HG03066 (cell line): ENCODE results near the gene CPA4.

ENCODE experiments used
- ATAC-seq: cut with Tn5 transposase; IDR thresholded peaks from one replicate; pipeline ENCODE4 v1.9.1; 2021; ENCODE audit warnings: low read depth; ENCODE audit not compliant: unreplicated experiment

CPA4 gene

DNA sequence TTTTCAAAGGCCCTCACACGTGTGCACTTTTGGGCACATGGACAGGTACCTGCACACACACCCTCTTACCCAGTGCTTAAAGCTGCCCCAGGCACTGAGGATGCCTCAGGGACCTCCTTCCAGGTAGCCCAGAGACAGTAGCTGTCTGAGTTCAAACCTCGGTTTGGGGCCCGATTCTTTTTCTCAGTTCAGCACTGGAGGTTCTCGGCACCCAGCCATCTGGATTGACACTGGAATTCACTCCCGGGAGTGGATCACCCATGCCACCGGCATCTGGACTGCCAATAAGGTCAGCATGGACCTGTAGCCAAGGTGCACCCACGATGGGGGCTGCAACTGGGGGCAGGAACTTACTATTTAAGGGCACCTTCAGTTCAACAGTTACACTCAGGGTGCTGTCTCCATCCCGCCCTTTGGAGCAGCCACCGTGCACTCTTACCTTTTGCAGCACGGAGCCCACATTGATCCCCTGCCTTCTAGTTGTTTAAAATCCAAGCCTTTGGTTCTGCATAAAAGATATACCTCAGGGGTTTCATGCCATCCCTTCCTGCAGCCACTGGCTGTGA is 69.4 kb downstream of the CPA4 start:
- no peak for ATAC-seq

- no peak for ATAC-seq
Observed at GRCh38 chr7:130363026-130363847, 70.3 kb downstream of the CPA4 start.

DNA sequence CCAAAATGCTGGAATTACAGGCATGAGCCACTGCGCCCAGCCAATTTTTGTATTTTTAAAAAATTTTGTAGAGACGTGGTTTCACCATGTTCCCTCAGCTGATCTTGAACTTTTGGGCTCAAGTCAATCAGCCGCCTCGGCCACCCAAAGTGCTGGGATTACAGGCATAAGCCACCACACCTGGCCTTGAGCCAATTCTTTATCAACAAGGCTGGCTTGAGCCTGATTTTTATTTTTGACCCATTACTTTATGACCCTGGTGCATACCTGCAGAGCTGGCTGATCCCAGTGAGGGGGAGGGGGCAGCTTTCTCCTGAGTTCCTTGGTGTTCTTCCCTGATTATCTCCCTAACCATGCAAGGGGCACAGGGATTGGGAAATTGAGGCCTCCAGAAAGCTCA is 71.5 kb downstream of the CPA4 start:
- no peak for ATAC-seq

DNA sequence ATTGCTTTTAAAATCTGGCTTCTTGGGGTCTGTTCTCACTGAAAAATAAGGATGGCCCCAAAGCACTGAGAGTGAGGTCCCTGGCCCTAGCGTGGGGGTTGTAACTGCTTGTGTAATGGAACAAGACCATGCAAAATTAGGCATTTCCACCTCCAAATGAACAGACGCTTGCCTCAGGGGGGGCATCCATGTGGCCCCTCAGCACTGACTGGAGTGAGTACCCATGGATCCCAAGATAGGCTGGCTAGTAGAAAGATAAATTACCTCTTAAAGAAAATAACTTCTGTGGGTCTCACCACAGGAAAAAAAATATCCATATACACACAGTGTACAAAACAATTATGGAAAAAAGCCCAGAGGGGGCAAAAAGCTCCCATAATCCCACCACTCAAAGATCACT is 72.1 kb downstream of the CPA4 start:
- no peak for ATAC-seq

GRCh38 chr7:130365511-130366441 is 72.8 kb downstream of the CPA4 start:
- no peak for ATAC-seq

DNA sequence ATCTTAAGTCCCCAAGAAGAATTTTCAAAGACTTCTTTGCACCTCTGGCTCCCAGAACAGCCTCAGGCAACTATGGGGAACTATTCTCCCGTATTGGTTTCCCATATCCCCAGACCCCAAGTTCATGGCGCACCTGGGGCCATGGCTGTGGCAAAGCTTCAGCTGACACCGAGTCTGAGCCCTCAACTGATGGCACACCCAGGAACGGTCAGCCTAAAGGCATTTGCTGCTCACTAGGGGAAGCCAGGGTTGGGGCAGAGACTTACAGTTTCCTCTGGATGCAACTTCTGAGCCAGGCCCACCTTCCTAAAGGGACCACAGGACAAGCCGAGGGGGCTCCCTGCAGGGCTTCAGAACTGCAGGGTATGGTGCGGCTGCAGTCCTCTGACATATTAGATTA is 73.6 kb downstream of the CPA4 start:
- ATAC-seq = no peak

DNA sequence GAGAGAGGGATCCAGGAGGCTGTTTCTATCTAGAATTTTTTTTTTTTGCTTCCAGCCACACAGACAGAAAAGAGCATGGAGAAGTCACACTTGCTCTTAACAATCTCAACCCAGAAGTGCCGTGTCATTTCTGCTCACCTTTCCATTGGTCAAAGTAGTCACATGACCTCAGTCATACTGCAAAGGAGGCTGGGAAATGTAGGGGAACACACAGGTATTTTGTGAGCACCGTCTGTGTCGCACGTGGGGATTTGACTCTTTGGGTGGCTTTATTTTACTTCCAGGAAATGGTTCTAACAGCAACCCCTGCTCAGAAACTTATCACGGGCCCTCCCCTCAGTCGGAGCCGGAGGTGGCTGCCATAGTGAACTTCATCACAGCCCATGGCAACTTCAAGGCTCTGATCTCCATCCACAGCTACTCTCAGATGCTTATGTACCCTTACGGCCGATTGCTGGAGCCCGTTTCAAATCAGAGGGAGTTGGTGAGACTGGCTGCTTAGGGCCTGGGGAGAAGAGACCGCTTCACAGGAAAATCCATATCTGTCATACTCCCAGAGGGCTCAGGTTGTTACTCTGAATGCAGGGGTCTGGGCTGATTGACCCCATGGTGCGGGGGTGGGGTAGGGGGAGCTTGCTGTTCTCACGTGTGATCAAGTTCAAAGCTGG is 74.3 kb downstream of the CPA4 start:
- ATAC-seq = no peak

- ATAC-seq = no peak
Observed at GRCh38 chr7:130367836-130368746, 75.1 kb downstream of the CPA4 start.

GRCh38 chr7:130369110-130369711 is 76.2 kb downstream of the CPA4 start:
- no peak for ATAC-seq

DNA sequence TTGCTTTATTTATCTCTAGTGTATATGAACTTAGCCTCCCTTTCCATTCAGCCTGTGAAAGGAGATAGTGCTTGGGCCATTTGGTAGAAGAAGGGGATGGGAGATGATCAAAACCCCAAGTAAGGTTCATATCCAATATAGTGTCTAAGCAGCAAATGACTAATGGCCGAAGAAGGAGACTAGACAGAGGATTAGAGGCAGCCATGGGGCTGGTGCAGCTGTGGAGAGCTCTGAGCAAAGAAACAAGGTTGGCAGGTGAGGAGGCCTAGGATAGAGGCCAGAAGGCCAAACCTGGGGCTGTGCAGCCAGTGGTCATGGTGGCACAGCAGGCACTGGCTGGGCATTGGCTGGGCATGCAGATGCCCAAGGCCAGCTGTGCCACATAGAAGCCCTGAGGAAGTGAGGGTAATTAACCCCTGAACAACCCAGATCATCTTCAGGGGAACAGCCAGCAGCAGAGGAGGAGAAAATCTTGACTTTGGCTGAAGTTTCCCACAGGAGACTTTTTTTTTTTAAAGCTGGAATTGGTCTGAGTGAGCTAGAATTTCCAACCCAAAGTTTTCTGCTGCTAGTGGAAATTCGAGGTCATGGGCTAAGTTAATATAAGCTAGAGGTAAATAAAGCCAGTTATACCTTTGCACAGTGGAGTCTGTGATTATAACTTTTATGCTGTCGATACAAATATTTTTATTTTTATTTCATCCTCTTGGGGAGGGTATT is 77.0 kb downstream of the CPA4 start:
- ATAC-seq = no peak

GRCh38 chr7:130371046-130371445 is 78.1 kb downstream of the CPA4 start:
- no peak for ATAC-seq

DNA sequence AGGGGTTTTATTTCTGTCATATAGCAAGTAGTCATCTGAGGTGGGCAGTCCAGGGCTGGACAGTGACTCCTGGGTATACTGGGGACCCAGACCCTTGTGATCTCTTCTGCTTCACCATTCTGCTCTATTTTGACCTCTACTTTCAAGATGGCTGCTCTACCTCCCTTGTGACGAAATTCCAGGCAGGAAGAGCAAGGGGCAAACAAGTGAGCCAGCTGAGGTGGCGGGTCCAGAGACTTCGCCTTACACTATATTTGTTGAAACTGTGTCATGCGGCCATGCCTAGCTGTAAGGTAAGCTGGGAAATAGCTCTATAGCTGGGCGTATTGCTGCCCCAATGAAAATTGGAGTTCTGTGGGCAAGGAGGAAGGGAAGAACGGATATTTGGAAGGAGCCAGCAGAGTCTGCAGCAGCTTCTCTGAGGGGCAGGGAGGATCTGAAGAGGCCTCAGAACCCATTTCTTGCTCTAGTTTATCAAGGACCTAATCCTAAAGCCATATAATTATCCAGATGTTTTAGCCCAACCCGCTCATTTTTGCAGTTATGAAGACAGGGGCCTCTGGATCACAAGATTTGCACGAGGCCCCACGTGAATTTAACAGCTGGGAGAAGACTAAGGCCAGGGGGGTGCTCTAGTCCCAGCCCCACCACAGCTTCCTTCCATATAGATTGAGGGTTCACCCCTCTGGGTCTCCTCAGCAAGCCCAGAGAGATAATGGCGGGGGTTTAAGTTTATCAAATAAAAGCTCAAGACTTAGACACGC is 79.6 kb downstream of the CPA4 start:
- no peak for ATAC-seq
